LNCaP clone FGC (cell line): ENCODE measurements around the gene CLCN7.

Experiments
- DNase-seq: peaks from one replicate; pipeline ENCODE4 v3.0.0-alpha.2; 2011; ENCODE audit warnings: low read depth
- H3K4me3 ChIP-seq: 2 replicates; pipeline ENCODE4 v1.5.1; 2011; ENCODE audit warnings: mild to moderate bottlenecking, low read depth, low read length, control low read depth
- CTCF ChIP-seq: IDR thresholded peaks from 2 replicates; pipeline ENCODE4 v1.5.1; 2012; ENCODE audit warnings: mild to moderate bottlenecking; ENCODE audit not compliant: control insufficient read depth, insufficient read depth; ENCODE audit errors: extremely low read depth

The CLCN7 gene

GRCh38 chr16:1506494-1507213 lies 31.8 kb upstream of the CLCN7 start:
- no peak for DNase-seq

GRCh38 chr16:1505912-1506311 lies 31.1 kb upstream of the CLCN7 start:
- H3K4me3 ChIP-seq = no peak overlapping the region
- DNase-seq = no peak
- TF ChIP-seq CTCF = no peak

More at GRCh38 chr16:1506494-1507213, 31.8 kb upstream of the CLCN7 start:
- H3K4me3 ChIP-seq = no peak overlapping the region
- TF ChIP-seq CTCF = no peak

GRCh38 chr16:1505073-1505844 lies 30.4 kb upstream of the CLCN7 start:
- TF ChIP-seq CTCF = no peak
- H3K4me3 ChIP-seq = no peak overlapping the region
- DNase-seq = no peak

- TF ChIP-seq CTCF = no peak
- H3K4me3 ChIP-seq = no peak overlapping the region
- DNase-seq = no peak
These were observed 28.5 kb upstream of the CLCN7 start for GRCh38 chr16:1503110-1503955.

- TF ChIP-seq CTCF = no peak
- H3K4me3 ChIP-seq = no peak overlapping the region
- DNase-seq = no peak
These were observed 27.5 kb upstream of the CLCN7 start for GRCh38 chr16:1502092-1503004.

GRCh38 chr16:1501630-1502029 lies 26.8 kb upstream of the CLCN7 start:
- no peak for TF ChIP-seq CTCF
- H3K4me3 ChIP-seq = no peak overlapping the region
- DNase-seq = no peak
